Mesothelial cell of epicardium (in vitro differentiated cells): ENCODE results near the gene DLEC1. TPM values are rescaled to one million over a fixed set of nuclear protein-coding genes. Genes with fewer than 3 reads are reported as not detected.

Experiments
- DNase-seq, 2 experiments: peaks; one replicate each; pipeline ENCODE4 v3.0.0; 2021; ENCODE audit warnings: low spot score in 2 of 2; ENCODE audit not compliant: unreplicated experiment in 2 of 2
- H3K27ac Mint-ChIP-seq: 2 replicates; pipeline ENCODE4 v1.8.0; 2021; ENCODE audit warnings: mixed read lengths
- H3K27me3 Mint-ChIP-seq: 2 replicates; pipeline ENCODE4 v1.8.0; 2021; ENCODE audit warnings: low read depth, mixed read lengths
- H3K36me3 Mint-ChIP-seq: 2 replicates; pipeline ENCODE4 v1.8.0; 2021; ENCODE audit warnings: mixed read lengths
- H3K4me1 Mint-ChIP-seq: 2 replicates; pipeline ENCODE4 v1.8.0; 2021; ENCODE audit warnings: mixed read lengths
- H3K4me3 Mint-ChIP-seq: 2 replicates; pipeline ENCODE4 v1.8.0; 2021; ENCODE audit warnings: mild to moderate bottlenecking, moderate library complexity, mixed read lengths
- H3K9me3 Mint-ChIP-seq: 2 replicates; pipeline ENCODE4 v1.8.0; 2021; ENCODE audit warnings: mixed read lengths
- CTCF ChIP-seq: fragments of 200-600 bp; sonication (generic); IDR thresholded peaks from one replicate; pipeline ENCODE4 v1.5.0; 2021; ENCODE audit warnings: antibody characterized with exemption; ENCODE audit not compliant: unreplicated experiment
- total RNA-seq: library from RNA; stranded (reverse); gene quantifications from 3 replicates; pipeline ENCODE4 v1.2.1, GENCODE V29; 2021

DLEC1 gene
- total RNA-seq, 1 donor from 2014 or later: 1.4 TPM

- Mint-ChIP-seq H3K4me3 (no peak overlapping the region), H3K36me3 (peaks cover 3% of the 10 kb centered on the region), H3K4me1 (peaks cover 15% of the 10 kb centered on the region), H3K27me3 (no peaks in the 10 kb centered on the region), H3K27ac (no peak overlapping the region), H3K9me3 (no peaks in the 10 kb centered on the region)
- DNase-seq: no peak
- TF ChIP-seq CTCF: no peak
Measured at GRCh38 chr3:38000242-38000916, 38.6 kb upstream of the DLEC1 start.

DNA sequence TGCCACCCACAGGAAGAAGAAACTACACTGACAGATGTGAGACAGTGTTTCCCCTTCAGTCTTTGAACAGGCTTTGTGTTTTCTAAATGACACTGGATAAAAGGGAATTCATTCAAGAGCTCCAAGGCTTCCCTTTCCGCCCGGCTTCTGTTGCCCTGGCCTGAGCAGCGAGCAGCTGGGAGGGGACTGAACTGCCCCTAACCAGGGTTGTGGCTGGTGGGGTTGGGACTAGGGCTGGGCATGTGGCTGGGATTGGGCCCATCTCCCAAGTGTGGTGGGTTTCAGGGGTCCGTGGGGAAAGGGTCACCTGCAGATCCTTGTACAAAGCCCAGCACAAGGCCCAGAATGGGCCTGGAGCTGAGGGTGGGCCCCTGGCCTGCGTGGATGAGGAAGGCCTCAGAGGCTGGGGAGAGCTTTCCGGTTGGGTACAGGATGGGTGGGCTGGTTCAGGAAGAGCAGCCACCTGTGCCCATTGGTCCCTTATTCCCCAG lies 38.0 kb upstream of the DLEC1 start:
- peak in 1 of 2 experiments; percentile 6 for DNase-seq
- peaks cover 5% of the 10 kb centered on the region for H3K36me3 Mint-ChIP-seq
- H3K27ac Mint-ChIP-seq: no peak overlapping the region
- H3K9me3 Mint-ChIP-seq: no peaks in the 10 kb centered on the region
- H3K4me1 Mint-ChIP-seq: peaks cover 15% of the 10 kb centered on the region
- H3K27me3 Mint-ChIP-seq: no peaks in the 10 kb centered on the region
- TF ChIP-seq CTCF: no peak
- H3K4me3 Mint-ChIP-seq: no peak overlapping the region

DNA sequence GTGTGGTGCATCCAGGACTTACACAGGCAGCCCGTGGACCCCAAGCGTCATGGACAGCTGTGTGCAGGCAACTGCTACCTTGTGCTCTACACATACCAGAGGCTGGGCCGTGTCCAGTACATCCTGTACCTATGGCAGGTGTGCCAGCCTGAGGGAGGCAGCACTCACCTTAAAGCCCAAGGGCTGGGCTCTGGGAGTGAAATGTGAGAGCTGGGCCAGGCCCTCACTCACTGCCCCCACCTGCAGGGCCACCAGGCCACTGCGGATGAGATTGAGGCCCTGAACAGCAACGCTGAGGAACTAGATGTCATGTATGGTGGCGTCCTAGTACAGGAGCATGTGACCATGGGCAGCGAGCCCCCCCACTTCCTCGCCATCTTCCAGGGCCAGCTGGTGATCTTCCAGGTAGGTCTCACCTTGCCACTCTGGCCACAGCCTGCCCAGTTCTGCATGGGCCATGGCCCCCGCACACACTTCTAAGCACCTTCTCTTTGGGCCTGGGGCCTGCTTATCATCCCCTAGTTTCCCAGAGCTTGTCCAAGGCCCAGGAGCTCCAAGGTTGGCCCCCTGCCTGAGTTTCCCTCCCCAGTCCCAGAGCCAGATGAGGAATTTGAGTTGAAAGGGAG lies 37.4 kb upstream of the DLEC1 start:
- Mint-ChIP-seq H3K27ac (no peak overlapping the region), H3K27me3 (no peaks in the 10 kb centered on the region), H3K9me3 (no peaks in the 10 kb centered on the region), H3K4me1 (peaks cover 15% of the 10 kb centered on the region), H3K4me3 (no peak overlapping the region), H3K36me3 (peaks cover 5% of the 10 kb centered on the region)
- no peak for TF ChIP-seq CTCF
- DNase-seq: peak in 1 of 2 experiments; percentile 10

- TF ChIP-seq CTCF: no peak
- no peak overlapping the region for H3K27ac Mint-ChIP-seq
- H3K27me3 Mint-ChIP-seq: no peaks in the 10 kb centered on the region
- H3K36me3 Mint-ChIP-seq: peaks cover 5% of the 10 kb centered on the region
- no peaks in the 10 kb centered on the region for H3K9me3 Mint-ChIP-seq
- H3K4me3 Mint-ChIP-seq: no peak overlapping the region
- peaks cover 15% of the 10 kb centered on the region for H3K4me1 Mint-ChIP-seq
- DNase-seq: no peak
Measured at GRCh38 chr3:38002291-38002876, 36.6 kb upstream of the DLEC1 start.

DNA sequence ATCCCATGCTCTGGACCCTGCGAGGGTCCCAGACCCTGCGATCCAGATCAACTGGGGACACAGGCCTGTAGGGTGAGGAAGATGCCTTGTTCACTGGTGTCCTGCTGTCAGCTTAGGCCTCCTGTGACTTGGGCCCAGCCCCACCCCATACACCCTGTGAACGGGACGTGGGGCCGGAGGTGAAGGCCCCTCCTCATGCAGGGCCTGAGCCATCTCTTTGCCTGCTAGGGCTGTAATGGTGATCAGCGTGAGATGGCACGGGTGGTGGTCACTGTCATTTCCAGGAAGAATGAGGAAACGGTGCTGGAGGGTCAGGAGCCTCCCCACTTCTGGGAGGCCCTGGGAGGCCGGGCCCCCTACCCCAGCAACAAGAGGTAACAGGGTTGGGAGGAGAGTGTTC lies 36.1 kb upstream of the DLEC1 start:
- no peaks in the 10 kb centered on the region for H3K9me3 Mint-ChIP-seq
- H3K4me1 Mint-ChIP-seq: peaks cover 15% of the 10 kb centered on the region
- H3K27me3 Mint-ChIP-seq: no peaks in the 10 kb centered on the region
- no peak for DNase-seq
- H3K27ac Mint-ChIP-seq: no peak overlapping the region
- H3K36me3 Mint-ChIP-seq: peaks cover 5% of the 10 kb centered on the region
- H3K4me3 Mint-ChIP-seq: no peak overlapping the region
- no peak for TF ChIP-seq CTCF
